Vagina (tissue), 2 donors: ENCODE data around the gene NFXL1.

Source experiments
- CTCF ChIP-seq, 3 experiments: fragments of 450-650 bp in 2 of 3; fragments of 200-600 bp in 1 of 3; sonication (generic) in 1 of 3; IDR thresholded peaks; one replicate each; pipeline ENCODE4 v1.5.1; 2017 to 2019; ENCODE audit warnings: antibody characterized with exemption in 3 of 3, mild to moderate bottlenecking in 2 of 3, moderate library complexity in 2 of 3
- POLR2A ChIP-seq, 2 donors: fragments of 450-650 bp; IDR thresholded peaks; one replicate each; pipeline ENCODE4 v1.6.1; 2017; ENCODE audit warnings: antibody characterized with exemption in 2 of 2, mild to moderate bottlenecking in 2 of 2, moderate library complexity in 2 of 2
- POLR2AphosphoS5 ChIP-seq, 2 donors: sonication (generic); formaldehyde crosslinking; IDR thresholded peaks; one replicate each; pipeline ENCODE4 v1.9.0; 2017; ENCODE audit warnings: antibody characterized with exemption in 2 of 2, mild to moderate bottlenecking in 2 of 2, low read depth in 1 of 2; ENCODE audit not compliant: insufficient read depth in 1 of 2

GRCh38 chr4:47817275-47817674 lies 97.1 kb downstream of the NFXL1 start:
- TF ChIP-seq POLR2AphosphoS5 (IDR thresholded peaks at IDR 0.05; ENCODE audit: insufficient read depth in 1 of 2, low read depth in 1 of 2), result no peak
- TF ChIP-seq CTCF (IDR thresholded peaks at IDR 0.05), result no peak
- no peak for TF ChIP-seq POLR2A (IDR thresholded peaks at IDR 0.05)
